GM18520 (cell line): Measurements from ENCODE around the gene APCS.

Experiments
- ATAC-seq: cut with Tn5 transposase; IDR thresholded peaks from one replicate; pipeline ENCODE4 v1.9.1; 2021; ENCODE audit not compliant: unreplicated experiment

The APCS gene

GRCh38 chr1:159587461-159587951, at the start of gene APCS:
Gene APCS, plus strand, starts transcription at chr1:159587826. Its CDS starts 96 bp downstream, at chr1:159587922.
- ATAC-seq = no peak

GRCh38 chr1:159548126-159548525, 39.5 kb upstream of the APCS start:
- no peak for ATAC-seq

- no peak for ATAC-seq
Measured at GRCh38 chr1:159554261-159554660, 33.4 kb upstream of the APCS start.

- no peak for ATAC-seq
Measured at GRCh38 chr1:159554696-159555095, 32.9 kb upstream of the APCS start.

- ATAC-seq = no peak
Measured at GRCh38 chr1:159556931-159557369, 30.7 kb upstream of the APCS start.

- no peak for ATAC-seq
Measured at GRCh38 chr1:159560599-159560998, 27.0 kb upstream of the APCS start.

GRCh38 chr1:159561497-159561896, 26.1 kb upstream of the APCS start:
- ATAC-seq = no peak

GRCh38 chr1:159562680-159563079, 24.9 kb upstream of the APCS start:
- no peak for ATAC-seq

GRCh38 chr1:159577446-159577845, 10.2 kb upstream of the APCS start:
- ATAC-seq = no peak

- ATAC-seq = no peak
Measured at GRCh38 chr1:159580340-159580739, 7.3 kb upstream of the APCS start.

- no peak for ATAC-seq
Measured at GRCh38 chr1:159581422-159581821, 6.2 kb upstream of the APCS start.

- ATAC-seq = no peak
Measured at GRCh38 chr1:159584536-159584935, 3.1 kb upstream of the APCS start.

GRCh38 chr1:159591981-159592380, 4.4 kb downstream of the APCS start:
- no peak for ATAC-seq

GRCh38 chr1:159594625-159595405, 7.2 kb downstream of the APCS start:
- no peak for ATAC-seq

GRCh38 chr1:159598196-159598595, 10.6 kb downstream of the APCS start:
- ATAC-seq = no peak

GRCh38 chr1:159600894-159601293, 13.3 kb downstream of the APCS start:
- ATAC-seq = no peak

GRCh38 chr1:159602501-159602999, 14.9 kb downstream of the APCS start:
- ATAC-seq = no peak

GRCh38 chr1:159612211-159612885, 24.7 kb downstream of the APCS start:
- ATAC-seq = no peak

GRCh38 chr1:159632922-159633321, 45.3 kb downstream of the APCS start:
- ATAC-seq = no peak
